SK-N-SH (cell line): ENCODE results near the gene GABRA5. TPM values are rescaled to one million over a fixed set of nuclear protein-coding genes. Genes with fewer than 3 reads are reported as not detected.
A peak's percentile ranks its signal among the peaks of the same experiment; 100 is the strongest.

Source experiments
- CTCF ChIA-PET: fragments of 300-600, 350-600 bp; formaldehyde crosslinking; extraction: SDS; loops from one replicate; lab custom pipeline; 2021; lab: Yijun Ruan, JAX
- POLR2A ChIA-PET: fragments of 350-600 bp; sonication (Branson Sonifier 250); formaldehyde crosslinking; extraction: SDS; loops from one replicate; lab custom pipeline; 2020; ENCODE audit warnings: antibody characterized with exemption, inconsistent platforms; lab: Yijun Ruan, JAX
- DNase-seq: peaks from one replicate; pipeline ENCODE4 v3.0.0; 2012
- H2AFZ ChIP-seq: fragments of 200-600 bp; sonication (generic); 2 replicates; pipeline ENCODE4 v1.8.1; 2016; ENCODE audit warnings: antibody characterized with exemption, mild to moderate bottlenecking, low read depth
- H3F3A ChIP-seq: fragments of 200-600 bp; sonication (generic); replicated peaks from 2 replicates; pipeline ENCODE3; 2016; ENCODE audit warnings: antibody characterized with exemption, mild to moderate bottlenecking; ENCODE audit not compliant: insufficient read depth
- H3K27ac ChIP-seq, 2 experiments: fragments of 200-500 bp in 1 of 2; fragments of 200-600 bp in 1 of 2; sonication (Bioruptor generic) in 1 of 2; sonication (generic), shearing (Covaris generic) in 1 of 2; 2 replicates each; pipeline versions ENCODE4 v1.5.1 to v1.6.1; 2014 to 2016; ENCODE audit warnings: low read depth in 2 of 2, inconsistent platforms in 1 of 2, low read length in 1 of 2, mild to moderate bottlenecking in 1 of 2, mixed read lengths in 1 of 2
- H3K27me3 ChIP-seq: fragments of 200-600 bp; sonication (generic), shearing (Covaris generic); 2 replicates; pipeline ENCODE4 v1.6.1; 2016; ENCODE audit warnings: mixed run types; ENCODE audit not compliant: insufficient read depth
- H3K36me3 ChIP-seq, 2 experiments: fragments of 200-500 bp in 1 of 2; fragments of 200-600 bp in 1 of 2; sonication (Bioruptor generic) in 1 of 2; sonication (generic) in 1 of 2; replicated peaks in 1 of 2; 2 replicates each; pipeline versions ENCODE3 to v1.5.1; 2014 to 2016; ENCODE audit warnings: low read length in 1 of 2, mild to moderate bottlenecking in 1 of 2; ENCODE audit not compliant: insufficient read depth in 2 of 2, control insufficient read depth in 1 of 2
- H3K4me1 ChIP-seq, 2 experiments: fragments of 200-500 bp in 1 of 2; fragments of 200-600 bp in 1 of 2; sonication (Bioruptor generic) in 1 of 2; sonication (generic), shearing (Covaris generic) in 1 of 2; 2 replicates each; pipeline versions ENCODE4 v1.5.1 to v1.6.1; 2014 to 2016; ENCODE audit warnings: low read depth in 1 of 2, low read length in 1 of 2, mixed run types in 1 of 2; ENCODE audit not compliant: insufficient read depth in 2 of 2, control insufficient read depth in 1 of 2
- H3K4me2 ChIP-seq: fragments of 200-600 bp; sonication (generic), shearing (Covaris generic); 2 replicates; pipeline ENCODE4 v1.6.1; 2017; ENCODE audit warnings: mixed run types
- H3K4me3 ChIP-seq, 2 experiments: fragments of 200-500 bp in 1 of 2; fragments of 200-600 bp in 1 of 2; sonication (Bioruptor generic) in 1 of 2; sonication (generic), shearing (Covaris generic) in 1 of 2; 2 replicates each; pipeline versions ENCODE4 v1.5.1 to v1.8.1; 2014 to 2016; ENCODE audit warnings: low read depth in 2 of 2, inconsistent platforms in 1 of 2, low read length in 1 of 2, mild to moderate bottlenecking in 1 of 2, mixed read lengths in 1 of 2, moderate library complexity in 1 of 2
- H3K79me2 ChIP-seq: fragments of 200-600 bp; sonication (generic); 2 replicates; pipeline ENCODE4 v1.8.1; 2017; ENCODE audit warnings: mild to moderate bottlenecking; ENCODE audit not compliant: insufficient read depth
- H3K9ac ChIP-seq: fragments of 200-600 bp; sonication (generic); 2 replicates; pipeline ENCODE4 v1.6.1; 2017; ENCODE audit warnings: mixed run types
- H3K9me2 ChIP-seq: fragments of 200-600 bp; sonication (generic); 2 replicates; pipeline ENCODE4 v1.6.1; 2017; ENCODE audit warnings: mixed run types
- H3K9me3 ChIP-seq: fragments of 200-600 bp; sonication (generic); 2 replicates; pipeline ENCODE4 v1.6.1; 2017; ENCODE audit warnings: mixed run types, mild to moderate bottlenecking, moderate library complexity
- H4K20me1 ChIP-seq: fragments of 200-600 bp; sonication (generic); 2 replicates; pipeline ENCODE4 v1.6.1; 2017; ENCODE audit warnings: mild to moderate bottlenecking, mixed run types; ENCODE audit not compliant: insufficient read depth
- CHD2 ChIP-seq: fragments of 150-350 bp; IDR thresholded peaks from 2 replicates; pipeline ENCODE4 v1.6.1; 2018; ENCODE audit warnings: low read length; ENCODE audit not compliant: partially characterized antibody
- ELF1 ChIP-seq: IDR thresholded peaks from 2 replicates; pipeline ENCODE4 v1.4.0; 2012
- EP300 ChIP-seq, 2 experiments: IDR thresholded peaks; 2 replicates each; pipeline versions ENCODE4 v1.4.0 to v1.6.1; 2012; ENCODE audit warnings: borderline replicate concordance in 1 of 2, low read depth in 1 of 2, low read length in 1 of 2
- EZH2phosphoT487 ChIP-seq: fragments of 200-600 bp; sonication (generic); IDR thresholded peaks from 2 replicates; pipeline ENCODE4 v1.6.1; 2017; ENCODE audit warnings: low read depth, mixed run types, mild to moderate bottlenecking, antibody characterized with exemption, moderate library complexity, borderline replicate concordance
- FOSL2 ChIP-seq: IDR thresholded peaks from 2 replicates; pipeline ENCODE4 v1.4.0; 2012; ENCODE audit warnings: low read depth, mild to moderate bottlenecking, moderate library complexity, borderline replicate concordance
- FOXM1 ChIP-seq: IDR thresholded peaks from 2 replicates; pipeline ENCODE4 v1.4.0; 2012; ENCODE audit warnings: low read depth, mild to moderate bottlenecking
- GABPA ChIP-seq: IDR thresholded peaks from 2 replicates; pipeline ENCODE4 v1.4.0; 2012; ENCODE audit warnings: low read depth, mild to moderate bottlenecking
- MXI1 ChIP-seq: IDR thresholded peaks from 2 replicates; pipeline ENCODE4 v1.6.1; 2012; ENCODE audit warnings: mild to moderate bottlenecking, low read depth, low read length, improper control_type of control experiment
- NFIC ChIP-seq: IDR thresholded peaks from 2 replicates; pipeline ENCODE4 v1.4.0; 2012; ENCODE audit warnings: borderline replicate concordance
- NRF1 ChIP-seq: IDR thresholded peaks from 2 replicates; pipeline ENCODE4 v1.6.1; 2012; ENCODE audit warnings: low read depth, mild to moderate bottlenecking, low read length
- POLR2AphosphoS5 ChIP-seq: IDR thresholded peaks from 2 replicates; pipeline ENCODE4 v1.6.1; 2012; ENCODE audit warnings: low read depth, low read length
- RAD21 ChIP-seq: IDR thresholded peaks from 2 replicates; pipeline ENCODE4 v1.6.1; 2012; ENCODE audit warnings: mild to moderate bottlenecking, low read length
- RFX5 ChIP-seq: IDR thresholded peaks from 2 replicates; pipeline ENCODE4 v1.6.1; 2012; ENCODE audit warnings: mild to moderate bottlenecking, improper control_type of control experiment, low read length
- SMC3 ChIP-seq: IDR thresholded peaks from 2 replicates; pipeline ENCODE4 v1.6.1; 2012; ENCODE audit warnings: low read depth, low read length, improper control_type of control experiment
- TAF1 ChIP-seq: IDR thresholded peaks from 2 replicates; pipeline ENCODE4 v1.6.1; 2012; ENCODE audit warnings: low read depth, mild to moderate bottlenecking, low read length, moderate library complexity, borderline replicate concordance
- TCF12 ChIP-seq: IDR thresholded peaks from 2 replicates; pipeline ENCODE4 v1.4.0; 2012
- TEAD4 ChIP-seq: IDR thresholded peaks from 2 replicates; pipeline ENCODE4 v1.4.0; 2012; ENCODE audit warnings: mild to moderate bottlenecking, borderline replicate concordance; ENCODE audit not compliant: insufficient read depth
- YY1 ChIP-seq: IDR thresholded peaks from 2 replicates; pipeline ENCODE4 v1.4.0; 2012; ENCODE audit warnings: low read depth, mild to moderate bottlenecking
- WGBS: methylation state at CpG from one replicate; pipeline ENCODE4 v1.1.6; 2017; ENCODE audit warnings: low lambda C conversion rate; 5-methylcytosine and 5-hydroxymethylcytosine counted together
- polyA plus RNA-seq, 3 experiments: library from polyadenylated mRNA; depleted of rRNA; stranded (reverse); fragments of >200 nt; gene quantifications; 2 replicates each; pipeline ENCODE4 v1.2.3, GENCODE V29; 2012
- TF ChIP-seq, protein P1 (sequence below): IDR thresholded peaks from 2 replicates; pipeline ENCODE4 v1.6.1; 2012; ENCODE audit warnings: mild to moderate bottlenecking, low read depth, low read length, moderate library complexity
- TF ChIP-seq, protein P2 (sequence below): fragments of 150-350 bp; IDR thresholded peaks from 2 replicates; pipeline ENCODE4 v1.6.1; 2017; ENCODE audit warnings: antibody characterized with exemption, low read length, low read depth, borderline replicate concordance
- TF ChIP-seq, protein P3 (sequence below): IDR thresholded peaks from 2 replicates; pipeline ENCODE4 v1.4.0; 2012; ENCODE audit warnings: low read depth, borderline replicate concordance
- TF ChIP-seq, protein P4 (sequence below): IDR thresholded peaks from 2 replicates; pipeline ENCODE4 v1.4.0; 2012; ENCODE audit warnings: low read depth

Gene GABRA5
- polyA plus RNA-seq, 1 of the 3 experiments (the other 2 are of a cell fraction): not detected

DNA sequence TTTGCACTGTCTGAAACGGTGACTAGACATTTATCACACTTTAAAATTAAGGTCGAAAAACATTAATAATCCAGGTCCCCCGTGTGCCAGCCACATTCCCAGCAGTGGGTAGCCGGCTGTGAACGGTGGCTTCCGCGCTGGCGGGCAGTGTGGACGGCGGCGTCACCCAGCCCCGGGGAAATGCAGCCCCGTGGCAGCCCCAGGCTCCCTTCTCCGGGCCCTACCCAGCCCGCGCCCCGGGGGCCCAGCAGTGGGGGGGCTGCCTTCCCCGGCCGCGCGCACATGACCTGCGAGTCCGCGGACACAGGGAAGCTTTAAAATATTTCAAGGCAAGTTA, 25.3 kb downstream of the GABRA5 start:
- no peaks in the 10 kb centered on the region for H3K36me3 ChIP-seq
- TF ChIP-seq SMC3 (no peak), TEAD4 (no peak), YY1 (no peak)
- TF ChIP-seq, all 33 proteins: peak for 0
- H3F3A ChIP-seq: no peaks in the 10 kb centered on the region
- H3K9ac ChIP-seq: no peak overlapping the region
- H3K27me3 ChIP-seq: no peaks in the 10 kb centered on the region
- no peak overlapping the region for H3K27ac ChIP-seq
- DNase-seq: peak; percentile 51
- H4K20me1 ChIP-seq: no peaks in the 10 kb centered on the region
- no peaks in the 10 kb centered on the region for H3K9me3 ChIP-seq
- no peak overlapping the region for H3K4me2 ChIP-seq
- H3K4me3 ChIP-seq: 0 out of 4 replicates have a peak overlapping the region, but pooled peaks of 1 of the 2 experiments have one; percentile 55
- CTCF ChIA-PET: interaction anchor here (0.6 to 4.1 kb wide), 17 partner anchors 15 to 1231 kb away, joined by 3 to 107 read pairs (median 8); partner anchors contain the start of genes GABRA5 and GABRG3
- H3K9me2 ChIP-seq: no peaks in the 10 kb centered on the region
- peaks cover 0 to 5% of the 10 kb centered on the region in 2 experiments; a peak in 2 of 4 replicates for H3K4me1 ChIP-seq
- POLR2A ChIA-PET: no interaction called here
- 50% methylated on average over 21 of the region's 24 CpGs for WGBS
- H3K79me2 ChIP-seq: no peaks in the 10 kb centered on the region
- no peak overlapping the region for H2AFZ ChIP-seq

DNA sequence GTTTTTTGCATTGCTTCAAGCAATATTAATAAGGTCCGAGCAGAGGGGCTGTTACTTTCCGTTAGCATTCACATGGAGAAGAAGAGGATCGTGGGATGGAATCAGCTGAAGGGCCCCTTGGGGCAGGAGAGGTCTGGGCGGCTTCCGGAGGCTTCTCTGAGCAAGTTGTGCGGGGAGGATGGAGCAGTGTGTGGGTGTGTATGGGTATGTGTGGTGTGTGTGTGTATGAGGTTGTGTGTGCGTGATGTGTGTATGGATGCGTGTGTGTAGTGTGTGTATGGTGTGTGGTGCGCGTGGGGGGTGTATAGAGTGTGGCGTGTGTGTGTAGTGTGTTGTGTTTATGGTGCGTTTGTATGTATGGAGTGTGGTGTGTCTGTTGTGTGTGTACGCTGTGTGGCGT, 25.8 kb downstream of the GABRA5 start:
- Histone ChIP-seq H3K9me3 (no peaks in the 10 kb centered on the region), H3K4me2 (no peak overlapping the region), H3K36me3 (no peaks in the 10 kb centered on the region), H2AFZ (no peak overlapping the region), H3F3A (no peaks in the 10 kb centered on the region), H3K4me3 (no peak overlapping the region), H3K27ac (no peak overlapping the region), H4K20me1 (no peaks in the 10 kb centered on the region), H3K9me2 (no peaks in the 10 kb centered on the region), H3K27me3 (no peaks in the 10 kb centered on the region), H3K9ac (no peak overlapping the region), H3K79me2 (no peaks in the 10 kb centered on the region), H3K4me1 (peaks cover 0 to 5% of the 10 kb centered on the region in 2 experiments; a peak in 2 of 4 replicates)
- TF ChIP-seq ELF1: no peak
- no peak for TF ChIP-seq TCF12
- TF ChIP-seq, protein P1, sequence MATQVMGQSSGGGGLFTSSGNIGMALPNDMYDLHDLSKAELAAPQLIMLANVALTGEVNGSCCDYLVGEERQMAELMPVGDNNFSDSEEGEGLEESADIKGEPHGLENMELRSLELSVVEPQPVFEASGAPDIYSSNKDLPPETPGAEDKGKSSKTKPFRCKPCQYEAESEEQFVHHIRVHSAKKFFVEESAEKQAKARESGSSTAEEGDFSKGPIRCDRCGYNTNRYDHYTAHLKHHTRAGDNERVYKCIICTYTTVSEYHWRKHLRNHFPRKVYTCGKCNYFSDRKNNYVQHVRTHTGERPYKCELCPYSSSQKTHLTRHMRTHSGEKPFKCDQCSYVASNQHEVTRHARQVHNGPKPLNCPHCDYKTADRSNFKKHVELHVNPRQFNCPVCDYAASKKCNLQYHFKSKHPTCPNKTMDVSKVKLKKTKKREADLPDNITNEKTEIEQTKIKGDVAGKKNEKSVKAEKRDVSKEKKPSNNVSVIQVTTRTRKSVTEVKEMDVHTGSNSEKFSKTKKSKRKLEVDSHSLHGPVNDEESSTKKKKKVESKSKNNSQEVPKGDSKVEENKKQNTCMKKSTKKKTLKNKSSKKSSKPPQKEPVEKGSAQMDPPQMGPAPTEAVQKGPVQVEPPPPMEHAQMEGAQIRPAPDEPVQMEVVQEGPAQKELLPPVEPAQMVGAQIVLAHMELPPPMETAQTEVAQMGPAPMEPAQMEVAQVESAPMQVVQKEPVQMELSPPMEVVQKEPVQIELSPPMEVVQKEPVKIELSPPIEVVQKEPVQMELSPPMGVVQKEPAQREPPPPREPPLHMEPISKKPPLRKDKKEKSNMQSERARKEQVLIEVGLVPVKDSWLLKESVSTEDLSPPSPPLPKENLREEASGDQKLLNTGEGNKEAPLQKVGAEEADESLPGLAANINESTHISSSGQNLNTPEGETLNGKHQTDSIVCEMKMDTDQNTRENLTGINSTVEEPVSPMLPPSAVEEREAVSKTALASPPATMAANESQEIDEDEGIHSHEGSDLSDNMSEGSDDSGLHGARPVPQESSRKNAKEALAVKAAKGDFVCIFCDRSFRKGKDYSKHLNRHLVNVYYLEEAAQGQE: no peak
- TF ChIP-seq, protein P2, sequence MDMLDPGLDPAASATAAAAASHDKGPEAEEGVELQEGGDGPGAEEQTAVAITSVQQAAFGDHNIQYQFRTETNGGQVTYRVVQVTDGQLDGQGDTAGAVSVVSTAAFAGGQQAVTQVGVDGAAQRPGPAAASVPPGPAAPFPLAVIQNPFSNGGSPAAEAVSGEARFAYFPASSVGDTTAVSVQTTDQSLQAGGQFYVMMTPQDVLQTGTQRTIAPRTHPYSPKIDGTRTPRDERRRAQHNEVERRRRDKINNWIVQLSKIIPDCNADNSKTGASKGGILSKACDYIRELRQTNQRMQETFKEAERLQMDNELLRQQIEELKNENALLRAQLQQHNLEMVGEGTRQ: no peak
- no peak for TF ChIP-seq FOXM1
- TF ChIP-seq FOSL2: no peak
- no peak for TF ChIP-seq RFX5
- no peak for TF ChIP-seq RAD21
- no peak for TF ChIP-seq EP300 (IDR thresholded peaks at IDR 0.05; ENCODE audit: borderline replicate concordance in 1 of 2, low read depth in 1 of 2, low read length in 1 of 2)
- no peak for TF ChIP-seq CHD2
- no peak for TF ChIP-seq EZH2phosphoT487
- TF ChIP-seq GABPA: no peak
- TF ChIP-seq, protein P3, sequence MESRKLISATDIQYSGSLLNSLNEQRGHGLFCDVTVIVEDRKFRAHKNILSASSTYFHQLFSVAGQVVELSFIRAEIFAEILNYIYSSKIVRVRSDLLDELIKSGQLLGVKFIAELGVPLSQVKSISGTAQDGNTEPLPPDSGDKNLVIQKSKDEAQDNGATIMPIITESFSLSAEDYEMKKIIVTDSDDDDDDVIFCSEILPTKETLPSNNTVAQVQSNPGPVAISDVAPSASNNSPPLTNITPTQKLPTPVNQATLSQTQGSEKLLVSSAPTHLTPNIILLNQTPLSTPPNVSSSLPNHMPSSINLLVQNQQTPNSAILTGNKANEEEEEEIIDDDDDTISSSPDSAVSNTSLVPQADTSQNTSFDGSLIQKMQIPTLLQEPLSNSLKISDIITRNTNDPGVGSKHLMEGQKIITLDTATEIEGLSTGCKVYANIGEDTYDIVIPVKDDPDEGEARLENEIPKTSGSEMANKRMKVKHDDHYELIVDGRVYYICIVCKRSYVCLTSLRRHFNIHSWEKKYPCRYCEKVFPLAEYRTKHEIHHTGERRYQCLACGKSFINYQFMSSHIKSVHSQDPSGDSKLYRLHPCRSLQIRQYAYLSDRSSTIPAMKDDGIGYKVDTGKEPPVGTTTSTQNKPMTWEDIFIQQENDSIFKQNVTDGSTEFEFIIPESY: no peak
- TF ChIP-seq MXI1: no peak
- TF ChIP-seq NFIC: no peak
- TF ChIP-seq TEAD4: no peak
- TF ChIP-seq, protein P4, sequence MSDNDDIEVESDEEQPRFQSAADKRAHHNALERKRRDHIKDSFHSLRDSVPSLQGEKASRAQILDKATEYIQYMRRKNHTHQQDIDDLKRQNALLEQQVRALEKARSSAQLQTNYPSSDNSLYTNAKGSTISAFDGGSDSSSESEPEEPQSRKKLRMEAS: no peak
- no peak for TF ChIP-seq NRF1
- TF ChIP-seq TAF1: no peak
- no peak for TF ChIP-seq POLR2AphosphoS5
- POLR2A ChIA-PET: no interaction called here
- no peak for DNase-seq
- CTCF ChIA-PET: interaction anchor here (0.6 to 4.1 kb wide), 5 partner anchors 26 to 141 kb away, joined by 3 to 107 read pairs (median 29); partner anchors contain the start of gene GABRA5
- WGBS: 84% methylated on average over 14 of the region's 14 CpGs
